ENCODE results near the gene PSMB9.
A peak's percentile ranks its signal among the peaks of the same experiment; 100 is the strongest.
"Not testable (repeated sequence)": the region's sequence is repeated elsewhere in the genome, so short reads cannot be mapped to it uniquely, and the experiment has no call there.

The PSMB9 gene

DNA sequence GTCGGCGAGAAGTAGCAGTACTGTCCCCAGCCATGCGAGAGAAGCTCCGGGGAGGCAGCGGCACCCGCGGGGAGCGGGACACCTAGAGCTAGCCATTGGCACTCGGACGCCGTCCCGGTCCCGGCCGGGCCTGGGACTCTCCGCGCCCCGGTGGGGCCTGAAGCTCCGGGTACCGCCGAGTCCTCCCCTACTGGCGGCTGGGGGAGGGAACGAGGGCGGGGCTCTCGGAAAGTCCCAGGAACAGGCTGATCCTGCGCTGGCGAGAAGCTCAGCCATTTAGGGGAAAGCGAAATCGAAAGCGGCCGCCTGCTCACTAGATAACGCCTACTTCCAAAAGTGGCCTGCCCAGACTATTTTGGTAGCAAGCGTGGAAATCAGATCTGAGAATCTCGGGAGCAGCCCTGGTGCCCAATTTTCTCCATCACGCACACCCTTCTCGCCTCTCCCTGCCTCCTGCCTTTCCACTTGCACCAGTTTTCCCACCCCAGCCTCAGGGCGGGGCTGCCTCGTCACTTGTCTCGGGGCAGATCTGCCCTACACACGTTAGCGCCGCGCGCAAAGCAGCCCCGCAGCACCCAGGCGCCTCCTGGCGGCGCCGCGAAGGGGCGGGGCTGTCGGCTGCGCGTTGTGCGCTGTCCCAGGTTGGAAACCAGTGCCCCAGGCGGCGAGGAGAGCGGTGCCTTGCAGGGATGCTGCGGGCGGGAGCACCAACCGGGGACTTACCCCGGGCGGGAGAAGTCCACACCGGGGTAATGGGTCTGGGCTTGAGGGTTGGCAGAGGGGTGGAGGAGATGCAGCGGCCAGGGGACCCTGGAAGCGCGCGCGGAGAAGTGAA lies at the start of gene PSMB9, which contains the start of gene TAP1:
Gene PSMB9 (plus strand): TSS at position 652 of the 835 bp plus-strand sequence. CDS start 38 bp downstream, at position 690.
Gene TAP1 (minus strand): TSS at position 164 of the 835 bp plus-strand sequence. CDS start 68 bp downstream, at position 96.
- peak; percentile 63 for DNase-seq

DNA sequence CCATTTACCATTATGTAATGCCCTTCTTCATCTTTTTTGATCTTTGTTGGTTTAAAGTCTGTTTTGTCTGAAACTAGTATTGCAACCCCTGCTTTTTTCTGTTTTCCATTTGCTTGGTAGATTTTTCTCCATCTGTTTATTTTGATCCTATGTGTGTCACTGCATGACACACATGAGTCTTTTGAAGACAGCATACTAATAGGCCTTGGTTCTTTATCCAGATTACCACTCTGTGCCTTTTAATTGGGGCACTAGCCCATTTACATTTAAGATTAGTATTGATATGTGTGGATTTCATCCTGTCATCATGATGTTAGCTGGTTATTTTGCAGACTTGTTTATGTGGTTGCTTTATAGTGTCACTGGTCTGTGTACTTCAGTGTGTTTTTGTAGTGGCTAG lies 48.6 kb upstream of the PSMB9 start:
- not testable (repeated sequence) for DNase-seq

DNA sequence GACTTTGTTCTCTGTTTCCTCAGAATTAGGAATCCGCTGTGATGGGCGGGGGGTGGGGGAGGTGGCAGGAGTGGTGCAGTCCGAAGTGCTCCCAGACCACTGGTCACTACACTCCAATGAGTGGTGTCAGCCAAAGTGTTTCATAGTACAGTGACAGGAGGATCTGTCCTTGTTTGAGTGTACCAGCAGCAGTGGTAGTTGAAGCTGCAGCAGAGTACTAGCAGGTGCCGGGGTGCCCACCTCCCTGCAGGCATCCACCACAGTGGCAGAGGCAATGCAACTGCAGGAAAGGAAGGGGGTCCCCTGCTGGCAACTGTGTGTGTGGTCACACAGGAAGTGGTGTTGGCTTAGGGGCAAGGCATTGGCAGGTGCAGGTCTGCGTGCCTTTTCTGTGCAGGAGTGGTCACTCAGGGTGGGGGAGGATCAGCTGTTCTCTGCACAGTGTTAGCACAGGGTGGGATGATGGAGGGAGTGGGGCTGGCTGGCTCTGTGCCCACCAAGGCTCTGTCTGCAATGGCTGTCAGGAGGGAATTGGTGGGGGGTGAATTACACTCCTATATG lies 46.9 kb upstream of the PSMB9 start:
- DNase-seq = no peak

DNA sequence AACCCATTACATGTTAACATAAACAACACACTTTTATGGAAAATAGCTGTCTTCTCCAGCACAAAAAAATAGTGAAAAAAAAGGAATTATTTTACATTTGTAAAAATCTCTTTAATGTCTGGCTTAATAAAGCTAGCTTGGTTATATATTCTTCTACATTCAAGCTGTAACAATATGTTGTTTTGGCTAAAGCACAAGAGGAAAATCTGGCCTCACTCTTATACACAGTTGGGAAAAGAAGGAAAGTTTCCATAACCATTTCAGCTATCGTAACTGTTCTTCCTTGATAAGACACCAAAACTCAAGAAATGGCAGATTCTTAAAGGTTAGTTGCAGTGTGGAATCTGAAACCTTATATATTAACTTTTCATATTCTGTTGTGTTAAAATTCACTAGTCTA lies 44.8 kb upstream of the PSMB9 start:
- no peak for DNase-seq

DNA sequence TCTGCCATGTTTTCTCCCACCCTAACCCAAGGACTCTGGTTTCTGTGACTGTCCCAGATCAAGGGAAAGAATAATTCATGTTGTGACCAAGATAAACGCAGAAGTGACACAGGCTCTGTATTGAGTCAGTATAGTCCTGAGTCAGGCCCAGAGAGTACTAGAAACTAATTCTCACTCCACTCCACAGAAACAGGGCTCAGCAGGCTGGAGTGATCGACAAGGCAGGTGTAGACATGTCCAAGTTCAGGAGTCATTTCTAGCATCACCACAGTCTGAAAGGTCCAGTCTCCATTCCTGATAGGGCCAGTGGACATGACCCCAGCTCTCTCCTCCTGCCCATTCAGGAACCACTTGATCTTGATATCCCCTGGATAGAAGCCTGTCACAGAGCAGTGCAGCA lies 39.8 kb upstream of the PSMB9 start:
- DNase-seq = no peak

DNA sequence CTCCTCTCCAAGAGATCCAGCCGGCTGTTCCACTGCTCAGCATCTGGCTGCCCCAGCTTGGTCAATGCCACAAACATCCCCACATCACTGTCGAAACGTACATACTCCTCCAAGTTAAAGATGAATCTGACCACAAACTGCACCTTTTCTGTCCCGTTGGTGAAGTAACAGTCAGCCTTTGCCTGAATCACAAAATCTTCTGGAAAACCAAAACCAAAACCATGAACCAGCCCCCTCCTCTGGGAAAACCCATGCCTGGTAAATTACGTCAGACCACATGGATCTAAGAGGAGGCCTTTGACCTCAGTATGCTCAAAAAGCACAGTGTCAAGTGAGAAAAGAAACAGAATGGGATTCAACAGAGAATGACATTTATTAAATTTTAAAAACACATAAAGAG lies 38.9 kb upstream of the PSMB9 start:
- DNase-seq = no peak

DNA sequence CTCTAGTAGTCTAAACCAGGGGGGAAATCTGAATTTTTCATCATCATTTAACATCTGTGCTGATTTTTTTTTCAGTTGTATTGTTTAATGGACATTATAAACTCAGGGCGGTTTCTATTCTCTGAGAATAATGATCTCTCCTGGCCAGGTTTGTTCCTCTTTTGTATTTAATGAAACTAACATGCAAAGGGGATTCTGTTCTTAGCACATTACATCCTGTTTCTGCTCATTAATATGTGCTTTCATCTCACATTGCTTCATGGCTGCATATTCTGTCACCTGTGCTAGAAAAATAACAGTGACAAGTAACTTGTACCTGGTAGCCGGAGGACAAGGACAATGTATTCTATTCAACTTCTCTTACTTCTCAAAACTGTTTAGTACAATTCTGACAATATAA lies 38.0 kb upstream of the PSMB9 start:
- no peak for DNase-seq

DNA sequence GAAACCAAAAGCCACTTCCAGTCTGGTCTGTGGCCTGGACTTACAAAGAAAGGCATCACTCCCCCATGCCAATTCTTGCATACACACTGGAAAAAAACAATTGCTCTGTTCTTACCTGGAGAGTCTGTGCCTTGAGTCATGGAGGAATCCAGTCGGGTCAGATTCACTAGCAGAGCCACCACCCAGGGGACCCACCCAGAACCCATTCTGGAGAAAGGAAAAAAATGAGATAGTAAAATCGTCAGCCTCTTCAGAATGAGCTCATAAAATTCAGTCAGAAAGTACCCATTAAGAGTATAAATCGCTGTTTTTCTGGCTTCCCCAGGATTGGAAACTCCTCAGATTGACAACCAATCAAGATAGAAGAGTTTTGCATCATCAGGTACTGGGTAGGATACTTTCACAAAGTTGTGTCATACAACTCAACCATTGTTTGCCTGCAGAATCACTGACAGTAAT lies 37.2 kb upstream of the PSMB9 start, which contains the start of gene HLA-DOB:
Gene HLA-DOB (minus strand): TSS at position 257 of the 459 bp plus-strand sequence. CDS start 51 bp downstream, at position 206.
- no peak for DNase-seq

DNA sequence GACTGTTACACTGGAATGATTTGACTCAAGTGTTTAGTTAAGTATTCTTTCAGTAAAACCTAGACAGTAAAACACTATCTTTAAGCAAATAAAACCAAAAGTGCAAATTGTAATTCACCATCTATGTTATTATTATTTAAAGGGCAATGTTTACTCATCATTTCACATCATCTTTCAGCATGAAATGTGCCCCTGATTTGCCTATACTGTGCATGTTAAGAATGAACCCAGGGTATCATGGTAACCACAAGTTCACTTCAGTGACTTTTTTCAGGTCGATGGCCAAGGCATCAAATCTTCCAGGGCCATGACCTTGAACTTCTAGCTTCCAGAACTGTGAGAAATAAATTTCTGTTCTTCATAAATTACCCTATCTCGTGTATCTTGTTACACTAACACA lies 35.1 kb upstream of the PSMB9 start:
- no peak for DNase-seq

DNA sequence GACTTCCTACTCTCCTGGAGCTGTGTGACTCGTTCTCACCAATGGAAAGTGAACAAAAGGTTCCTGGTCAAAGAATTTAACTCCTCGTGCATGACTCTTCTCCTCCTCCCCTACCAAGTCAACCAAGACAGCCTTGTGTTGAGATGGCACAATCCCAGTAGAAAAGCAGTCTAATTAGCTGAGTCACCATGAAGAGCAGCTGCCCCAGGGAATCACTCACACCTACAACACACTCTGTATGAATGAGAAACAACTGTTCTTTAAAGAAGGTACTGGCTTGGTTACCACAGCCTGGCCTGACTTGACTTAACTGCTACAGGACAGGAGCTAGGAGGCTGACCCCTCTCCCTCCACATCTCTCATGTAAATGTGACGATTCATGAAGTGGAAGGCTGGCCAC lies 34.3 kb upstream of the PSMB9 start:
- DNase-seq = no peak

DNA sequence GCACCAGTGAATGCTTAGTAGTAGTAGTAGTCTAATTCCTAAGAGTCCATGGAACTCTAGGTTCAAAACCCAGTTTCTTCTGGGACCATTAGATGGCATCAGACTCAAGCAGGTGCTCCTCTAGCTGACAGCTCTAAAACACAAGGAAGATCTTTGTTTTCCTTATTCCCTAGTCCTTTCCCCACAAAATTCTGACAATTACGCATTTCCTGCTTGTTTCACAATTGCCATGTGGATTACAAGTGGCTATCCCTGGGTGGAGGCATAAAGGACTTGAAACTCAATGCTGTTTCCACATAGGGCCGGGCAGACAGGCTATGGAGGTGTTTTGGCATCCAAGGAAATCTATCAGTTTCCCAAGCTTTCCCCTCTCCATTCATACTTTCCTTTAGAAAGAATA lies 28.0 kb upstream of the PSMB9 start:
- DNase-seq = no peak

DNA sequence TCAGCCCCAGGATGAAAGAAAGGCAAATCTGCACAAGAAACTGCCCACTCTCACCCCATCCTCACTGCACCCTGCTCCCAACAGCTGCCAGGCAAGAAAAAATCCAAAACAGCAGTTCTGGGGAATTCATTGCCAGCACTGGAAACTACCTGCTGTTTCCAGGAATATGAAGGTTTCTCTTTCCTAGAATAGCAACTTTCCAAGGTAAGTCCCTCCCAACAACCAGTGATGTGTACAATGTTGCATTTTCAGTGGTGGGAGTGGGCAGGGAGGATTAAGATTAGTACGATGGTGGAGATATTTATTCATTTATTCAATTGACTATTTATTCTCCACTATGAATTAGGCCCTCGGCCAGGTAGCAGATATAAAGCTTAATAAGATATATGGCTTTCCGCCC lies 27.0 kb upstream of the PSMB9 start:
- no peak for DNase-seq

DNA sequence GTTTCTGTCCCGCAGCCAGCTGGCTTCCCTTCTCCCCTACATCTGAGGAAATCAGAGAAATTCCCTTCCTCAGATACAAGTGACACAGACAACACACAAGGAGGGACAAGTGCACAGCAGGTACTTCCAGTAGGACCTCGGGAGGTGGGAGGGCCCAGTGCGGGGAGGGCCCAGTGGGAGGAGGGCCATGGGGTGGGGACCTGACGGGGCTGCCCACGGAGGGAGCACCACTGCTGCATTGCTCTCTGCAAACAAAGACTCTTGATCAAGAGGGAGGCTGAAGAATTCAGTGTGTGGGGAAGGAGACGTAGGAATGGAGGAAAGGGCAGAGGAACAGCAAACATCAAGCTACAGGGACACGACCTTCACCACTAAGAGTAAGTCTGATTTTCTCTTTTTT lies 24.5 kb upstream of the PSMB9 start:
- no peak for DNase-seq

DNA sequence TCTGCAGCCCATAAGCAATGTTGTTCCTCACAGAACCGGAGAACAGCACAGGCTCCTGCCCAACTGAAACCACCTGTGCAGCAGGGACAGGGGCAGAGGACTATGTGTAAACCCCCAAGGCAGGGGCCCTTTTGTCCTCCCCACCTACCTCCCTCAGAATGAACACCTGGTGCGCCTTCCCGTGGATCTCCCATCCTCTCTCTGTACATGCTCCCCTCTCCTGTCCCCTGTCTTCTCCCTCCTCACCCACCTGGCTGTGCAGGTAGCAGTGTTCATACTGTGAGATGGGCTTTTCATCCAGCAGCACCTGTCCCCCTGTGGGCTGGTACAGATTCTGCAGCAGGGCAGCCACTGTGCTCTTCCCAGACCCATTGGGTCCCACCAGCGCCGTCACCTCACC lies 24.0 kb upstream of the PSMB9 start:
- no peak for DNase-seq

DNA sequence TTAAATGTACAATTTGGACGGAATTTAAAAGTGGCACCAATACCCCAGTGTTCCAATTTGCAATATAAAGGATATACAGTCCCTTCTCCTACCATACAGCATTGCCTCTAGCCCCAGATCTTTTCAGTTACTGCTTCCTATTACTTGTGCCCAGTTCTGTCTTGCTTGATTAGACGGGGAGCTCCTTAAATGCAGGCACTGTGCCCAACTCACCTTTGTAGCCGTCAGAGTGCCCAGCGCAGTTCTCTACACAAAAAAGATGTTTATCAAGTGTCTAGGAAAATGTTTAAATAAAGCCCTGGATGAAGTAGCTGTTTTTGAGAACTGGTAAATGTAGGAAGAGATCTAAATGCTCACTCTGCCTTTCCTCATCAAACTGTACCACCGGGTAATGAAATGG lies 23.1 kb upstream of the PSMB9 start:
- no peak for DNase-seq

DNA sequence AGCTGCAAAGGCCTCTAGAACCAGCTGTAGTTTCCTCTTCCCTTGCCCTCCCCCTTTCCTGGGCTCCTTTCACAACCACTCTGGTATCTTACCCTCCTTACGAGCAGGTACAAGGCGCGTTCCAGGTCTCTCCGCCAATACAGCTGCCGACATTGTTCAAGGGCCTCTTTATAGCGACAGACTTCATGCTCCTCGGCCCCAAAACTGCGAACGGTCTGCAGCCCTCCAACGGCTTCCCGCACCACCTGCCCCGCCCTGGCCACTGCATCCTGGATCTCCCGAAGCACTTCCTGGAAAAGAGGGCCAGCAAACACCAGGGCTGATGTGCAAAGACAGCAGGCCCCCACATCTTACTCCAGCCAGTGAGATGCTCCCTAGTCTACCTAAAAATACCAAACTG lies 21.5 kb upstream of the PSMB9 start:
- no peak for DNase-seq

DNA sequence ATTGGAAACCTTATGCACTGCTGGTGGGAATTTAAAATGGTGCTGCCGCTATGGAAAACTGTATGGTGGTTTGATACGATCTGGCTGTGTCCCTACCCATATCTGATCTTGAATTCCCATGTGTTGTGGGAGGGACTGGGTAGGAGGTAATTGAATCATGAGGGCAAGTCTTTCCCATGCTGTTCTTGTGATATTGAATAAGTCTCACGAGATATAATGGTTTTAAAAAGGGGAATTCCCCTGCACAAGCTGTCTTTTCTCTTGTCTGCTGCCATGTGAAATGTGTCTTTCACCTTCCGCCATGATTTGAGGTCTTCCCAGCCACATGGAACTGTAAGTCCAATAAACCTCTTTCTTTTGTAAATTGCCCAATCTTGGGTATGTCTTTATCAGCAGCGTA lies 20.3 kb upstream of the PSMB9 start:
- DNase-seq = no peak

DNA sequence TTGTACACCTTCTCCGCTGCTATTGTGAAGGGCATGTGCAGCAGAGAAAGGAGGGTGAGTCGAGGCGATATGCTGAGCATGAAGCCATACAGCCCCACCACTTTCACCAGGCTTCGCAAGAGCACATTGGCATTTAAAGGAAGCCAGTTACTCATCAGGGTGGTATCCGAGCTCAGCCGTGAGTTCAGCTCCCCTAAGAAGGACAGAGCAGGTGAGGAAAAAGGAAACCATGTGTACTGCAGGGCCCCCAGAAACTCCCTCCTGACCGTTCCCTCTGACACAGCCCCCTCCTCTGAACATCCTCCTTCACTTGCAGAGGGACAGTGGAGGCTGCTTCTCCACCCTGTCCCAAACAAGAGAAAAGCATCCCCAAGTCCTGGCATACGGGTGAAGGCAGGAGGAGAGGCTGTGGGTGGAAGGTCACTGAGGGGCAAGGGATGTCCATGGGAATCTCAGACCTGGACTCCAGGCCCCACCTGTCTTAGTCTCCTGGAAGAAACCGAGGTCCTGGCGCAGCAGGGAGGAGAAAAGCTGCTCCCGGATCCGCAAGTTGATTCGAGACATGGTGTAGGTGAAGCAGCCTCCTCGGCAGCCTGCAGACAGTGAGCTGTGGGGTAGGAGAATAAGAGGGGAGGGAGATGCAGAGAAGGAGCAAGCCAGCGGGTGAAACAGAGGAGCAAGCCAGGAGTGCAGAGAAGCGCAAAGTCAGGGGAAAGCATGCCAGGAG lies 18.7 kb upstream of the PSMB9 start:
- DNase-seq = no peak

DNA sequence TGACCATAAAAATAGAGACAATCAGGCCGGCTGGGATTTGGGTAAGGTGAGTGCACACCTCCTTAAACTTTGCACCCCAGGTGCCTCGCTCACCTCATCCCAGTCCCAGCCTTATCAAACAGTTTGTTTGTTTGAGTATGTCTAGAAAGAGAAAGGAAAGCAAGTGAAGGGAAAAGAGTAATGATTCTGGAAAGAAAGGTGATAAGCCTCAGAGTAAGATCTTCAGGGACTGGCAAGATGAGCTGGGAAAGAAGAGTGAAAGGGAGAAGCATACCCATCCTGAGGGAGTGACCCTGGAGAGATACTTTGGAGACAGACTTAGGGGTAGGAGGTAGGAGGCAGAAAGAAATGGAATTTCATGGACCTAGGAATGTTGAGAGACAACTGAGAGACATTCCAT lies 17.1 kb upstream of the PSMB9 start:
- no peak for DNase-seq

DNA sequence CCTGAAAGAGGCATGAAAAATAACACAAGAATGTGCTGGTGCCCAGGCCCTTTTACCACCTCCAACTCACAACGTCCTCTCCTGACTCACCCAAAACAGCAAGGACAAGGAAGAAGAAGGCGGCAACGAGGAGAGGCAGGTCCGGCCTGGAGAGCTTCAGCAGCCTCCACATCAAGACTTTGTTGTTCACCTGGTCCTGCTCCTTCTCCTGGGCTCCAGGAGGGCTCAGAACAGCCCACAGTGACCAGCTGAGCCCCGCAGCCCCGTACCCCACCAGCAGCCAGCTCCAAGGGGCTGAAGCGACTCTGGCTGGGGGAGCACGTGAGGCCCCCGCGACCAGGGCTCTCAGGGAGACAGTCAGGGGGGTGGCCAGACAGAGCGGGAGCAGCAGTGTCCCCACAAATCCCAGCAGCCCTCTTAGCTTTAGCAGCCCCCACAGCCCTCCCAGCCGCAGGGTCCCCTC lies 16.3 kb upstream of the PSMB9 start:
- DNase-seq = no peak

DNA sequence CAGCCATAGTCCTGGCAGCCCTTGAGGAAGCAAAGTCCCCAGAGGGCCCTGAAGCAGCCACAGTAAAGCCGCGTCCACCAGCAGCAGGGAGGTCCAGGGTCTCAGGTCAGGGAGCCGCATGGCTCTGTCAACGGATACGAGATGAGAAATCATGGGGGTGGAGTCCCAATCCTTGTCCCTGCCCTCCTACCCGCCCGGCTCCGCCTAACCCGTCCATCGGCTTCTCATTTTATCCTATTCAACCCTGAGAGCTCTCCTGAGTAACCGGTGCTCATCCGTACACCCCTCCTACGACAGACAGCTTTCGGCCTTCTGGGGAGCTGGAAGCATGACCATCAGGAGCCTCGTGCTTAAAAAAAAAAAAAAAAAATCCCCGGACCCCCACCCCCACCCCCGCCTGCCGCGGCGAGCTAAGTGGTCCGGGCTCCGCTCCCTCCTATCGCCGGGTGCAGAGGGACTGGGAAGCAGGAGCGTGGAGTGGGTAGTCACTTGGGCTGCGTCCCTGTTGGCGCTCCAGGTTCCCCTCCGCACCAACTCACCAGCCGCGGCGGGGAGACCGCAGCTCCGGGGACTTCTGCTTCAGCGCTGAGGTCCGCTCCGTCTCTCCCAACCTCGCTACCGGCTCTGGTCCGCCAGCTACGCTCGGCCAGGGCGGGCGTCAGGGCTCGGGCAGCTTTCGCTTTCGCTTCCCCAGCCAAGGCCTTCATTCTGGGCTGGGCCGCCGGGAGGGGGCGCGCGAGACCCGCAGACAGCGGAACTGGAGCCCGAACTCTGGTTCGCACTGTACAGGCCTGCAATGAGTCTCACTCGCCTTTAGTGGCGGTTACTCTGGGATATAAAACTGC lies 15.7 kb upstream of the PSMB9 start, which contains the start of gene TAP2:
Gene TAP2 (minus strand): TSS at position 626 of the 845 bp plus-strand sequence. CDS start 506 bp downstream, at position 120.
- peak; percentile 49 for DNase-seq

DNA sequence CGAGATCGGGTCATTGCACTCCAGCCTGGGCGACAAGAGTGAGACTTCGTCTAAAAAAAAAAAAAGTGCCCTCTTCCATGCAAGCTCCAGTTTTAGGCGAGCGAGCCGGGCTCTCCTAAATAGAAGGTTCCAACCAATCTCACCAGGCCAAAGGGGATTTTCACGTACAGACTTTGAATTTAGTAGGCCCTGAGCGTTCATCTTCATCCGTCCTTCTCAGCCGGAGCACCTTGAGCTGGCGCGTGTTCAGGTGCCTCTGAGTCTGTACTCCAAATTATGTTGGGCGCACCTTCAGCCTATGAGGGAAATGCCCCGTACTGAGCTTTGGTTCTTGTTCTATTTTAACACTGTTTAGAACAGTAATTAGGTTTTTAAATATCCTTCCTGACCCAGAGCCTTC lies 14.6 kb upstream of the PSMB9 start:
- DNase-seq = no peak

All from NCI-H2107 (cell line).